ENCODE measurements around the gene ATAT1.

DNA sequence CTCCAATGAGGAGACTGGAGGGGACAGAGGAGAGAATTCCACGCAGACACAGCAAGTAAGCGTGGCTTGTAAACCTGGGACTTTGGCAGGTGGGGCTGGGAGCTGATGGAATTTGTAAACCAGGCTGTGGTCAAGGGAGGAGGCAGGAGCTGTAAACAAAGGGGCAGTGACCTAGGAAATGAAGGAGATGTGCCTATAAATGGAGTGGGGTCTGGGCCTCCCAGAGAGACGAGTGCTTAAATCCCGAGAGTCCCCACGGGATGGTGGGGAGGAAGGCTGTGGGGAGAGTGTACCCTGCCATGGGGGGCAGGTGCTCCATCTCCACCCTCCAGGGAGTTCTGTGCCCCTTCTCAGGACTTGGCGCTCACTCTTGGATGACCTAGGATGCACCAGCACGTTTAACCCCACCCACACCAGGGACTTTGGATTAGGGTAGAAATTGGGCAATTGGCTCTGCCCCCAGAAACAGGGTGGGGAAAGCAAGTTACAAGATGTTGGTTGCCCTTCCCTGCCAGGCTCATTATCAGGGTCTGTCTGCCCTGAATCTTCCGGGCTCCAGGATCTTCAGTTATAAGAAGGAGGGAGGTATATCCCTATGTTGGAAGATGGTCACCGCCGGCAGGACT, 50.1 kb downstream of the ATAT1 start:
- TF ChIP-seq, protein P1, sequence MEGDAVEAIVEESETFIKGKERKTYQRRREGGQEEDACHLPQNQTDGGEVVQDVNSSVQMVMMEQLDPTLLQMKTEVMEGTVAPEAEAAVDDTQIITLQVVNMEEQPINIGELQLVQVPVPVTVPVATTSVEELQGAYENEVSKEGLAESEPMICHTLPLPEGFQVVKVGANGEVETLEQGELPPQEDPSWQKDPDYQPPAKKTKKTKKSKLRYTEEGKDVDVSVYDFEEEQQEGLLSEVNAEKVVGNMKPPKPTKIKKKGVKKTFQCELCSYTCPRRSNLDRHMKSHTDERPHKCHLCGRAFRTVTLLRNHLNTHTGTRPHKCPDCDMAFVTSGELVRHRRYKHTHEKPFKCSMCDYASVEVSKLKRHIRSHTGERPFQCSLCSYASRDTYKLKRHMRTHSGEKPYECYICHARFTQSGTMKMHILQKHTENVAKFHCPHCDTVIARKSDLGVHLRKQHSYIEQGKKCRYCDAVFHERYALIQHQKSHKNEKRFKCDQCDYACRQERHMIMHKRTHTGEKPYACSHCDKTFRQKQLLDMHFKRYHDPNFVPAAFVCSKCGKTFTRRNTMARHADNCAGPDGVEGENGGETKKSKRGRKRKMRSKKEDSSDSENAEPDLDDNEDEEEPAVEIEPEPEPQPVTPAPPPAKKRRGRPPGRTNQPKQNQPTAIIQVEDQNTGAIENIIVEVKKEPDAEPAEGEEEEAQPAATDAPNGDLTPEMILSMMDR (IDR thresholded peaks at IDR 0.05), result no peak
- TF ChIP-seq POLR2A (IDR thresholded peaks at IDR 0.05) (no peak), POLR2AphosphoS5 (IDR thresholded peaks at IDR 0.05) (no peak), EP300 (IDR thresholded peaks at IDR 0.05) (no peak)

Measured in stomach (tissue), 4 donors.